GM19395 (cell line): Measurements from ENCODE around the gene PSENEN.
"Not testable (repeated sequence)": the region's sequence is repeated elsewhere in the genome, so short reads cannot be mapped to it uniquely, and the experiment has no call there.

ENCODE experiments used
- ATAC-seq: cut with Tn5 transposase; IDR thresholded peaks from one replicate; pipeline ENCODE4 v1.9.1; 2021; ENCODE audit warnings: mild to moderate bottlenecking, moderate library complexity; ENCODE audit not compliant: unreplicated experiment

The PSENEN gene

GRCh38 chr19:35787227-35787799 is 41.9 kb downstream of the PSENEN start:
- ATAC-seq = no peak

- ATAC-seq = no peak
Measured at GRCh38 chr19:35788205-35788960, 42.9 kb downstream of the PSENEN start.

- ATAC-seq = no peak
Measured at GRCh38 chr19:35789195-35789977, 43.9 kb downstream of the PSENEN start.

- ATAC-seq = no peak
Measured at GRCh38 chr19:35789978-35790944, 44.8 kb downstream of the PSENEN start.

- ATAC-seq = no peak
Measured at GRCh38 chr19:35790981-35791813, 45.7 kb downstream of the PSENEN start.

GRCh38 chr19:35791814-35792279 is 46.4 kb downstream of the PSENEN start:
- no peak for ATAC-seq

- no peak for ATAC-seq
Measured at GRCh38 chr19:35792312-35792711, 46.9 kb downstream of the PSENEN start.

- no peak for ATAC-seq
Measured at GRCh38 chr19:35792888-35793287, 47.4 kb downstream of the PSENEN start.

GRCh38 chr19:35793381-35794165 is 48.1 kb downstream of the PSENEN start:
- ATAC-seq = no peak

GRCh38 chr19:35795564-35795963 is 50.1 kb downstream of the PSENEN start:
- ATAC-seq = not testable (repeated sequence)
